SK-N-MC (cell line): ENCODE results near the gene WDR11.

Experiments
- EZH2 ChIP-seq: fragments of 200-600 bp; sonication (generic); IDR thresholded peaks from one replicate; pipeline ENCODE4 v1.6.1; 2017; ENCODE audit warnings: antibody characterized with exemption
- FOXP2 ChIP-seq: optimal IDR thresholded peaks from 2 replicates; pipeline ENCODE3; 2011; ENCODE audit warnings: mild to moderate bottlenecking, moderate library complexity; ENCODE audit not compliant: insufficient read depth; ENCODE audit errors: extremely low read length, control extremely low read depth
- POLR2AphosphoS5 ChIP-seq: IDR thresholded peaks from 2 replicates; pipeline ENCODE4 v1.6.1; 2012; ENCODE audit warnings: mild to moderate bottlenecking, low read depth, low read length, borderline replicate concordance

DNA sequence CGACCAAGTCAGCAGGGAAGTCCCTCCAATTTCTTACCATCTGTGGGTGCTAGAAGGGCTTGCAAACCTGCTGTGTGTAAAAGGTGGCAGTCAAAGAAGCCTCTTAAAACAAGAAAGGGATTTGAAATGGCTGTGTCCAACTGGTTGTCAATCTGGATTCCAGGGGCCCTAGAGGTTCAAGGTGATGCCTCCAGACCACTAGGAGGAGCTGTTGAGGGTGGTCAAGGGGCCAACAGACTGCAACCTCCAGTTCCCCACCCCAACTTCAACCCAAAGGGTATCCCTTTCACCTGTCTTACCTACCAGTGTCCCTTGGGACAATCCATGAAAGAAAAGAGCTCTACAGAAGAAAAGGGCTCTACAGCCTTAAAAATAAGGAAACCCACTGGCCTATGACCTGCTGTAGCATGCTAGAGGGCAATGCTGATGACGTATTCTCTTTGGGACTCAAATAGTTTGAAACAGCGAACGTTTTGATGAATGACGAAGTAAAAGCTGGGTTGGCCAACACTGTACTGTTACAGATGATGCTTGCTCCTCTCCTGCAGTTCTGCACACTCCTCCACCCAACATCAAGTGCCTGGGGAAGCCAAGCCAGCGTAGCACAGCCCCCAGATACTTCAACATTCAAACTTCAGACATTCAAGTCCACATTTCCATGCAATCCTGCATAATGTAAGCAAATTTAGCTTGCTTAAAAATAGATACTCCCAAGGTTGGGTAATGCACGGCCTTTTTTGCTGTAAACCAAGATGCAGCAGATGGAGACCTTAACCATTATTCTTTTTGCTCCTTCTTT lies 45.9 kb upstream of the WDR11 start:
- TF ChIP-seq EZH2 (no peak), POLR2AphosphoS5 (no peak), FOXP2 (no peak)
